Measurements from ENCODE around the gene C2orf76.

GRCh38 chr2:119332953-119333352 lies 33.7 kb downstream of the C2orf76 start:
- no peak for TF ChIP-seq ZC3H11A (IDR thresholded peaks at IDR 0.05)
- TF ChIP-seq ZNF302 (CRISPR knock-in tag; IDR thresholded peaks at IDR 0.05) = no peak
- no peak for TF ChIP-seq REST (IDR thresholded peaks at IDR 0.05)
- no peak for TF ChIP-seq POLR2A (IDR thresholded peaks at IDR 0.05; ENCODE audit: low read length)
- TF ChIP-seq CTCF (IDR thresholded peaks at IDR 0.05) = no peak
- TF ChIP-seq PBX3 (IDR thresholded peaks at IDR 0.05) = no peak

All from A549 (cell line).